Stimulated activated CD4-positive, alpha-beta T cell treated with anti-CD3 and anti-CD28 coated beads, Interleukin-4, amount 100 ng/mL, for 4 hours (primary cell): Measurements from ENCODE around the gene NRCAM.

Experiments
- DNase-seq, 2 experiments: peaks; one replicate each; pipeline ENCODE4 v3.0.0-alpha.2; 2020

The NRCAM gene

DNA sequence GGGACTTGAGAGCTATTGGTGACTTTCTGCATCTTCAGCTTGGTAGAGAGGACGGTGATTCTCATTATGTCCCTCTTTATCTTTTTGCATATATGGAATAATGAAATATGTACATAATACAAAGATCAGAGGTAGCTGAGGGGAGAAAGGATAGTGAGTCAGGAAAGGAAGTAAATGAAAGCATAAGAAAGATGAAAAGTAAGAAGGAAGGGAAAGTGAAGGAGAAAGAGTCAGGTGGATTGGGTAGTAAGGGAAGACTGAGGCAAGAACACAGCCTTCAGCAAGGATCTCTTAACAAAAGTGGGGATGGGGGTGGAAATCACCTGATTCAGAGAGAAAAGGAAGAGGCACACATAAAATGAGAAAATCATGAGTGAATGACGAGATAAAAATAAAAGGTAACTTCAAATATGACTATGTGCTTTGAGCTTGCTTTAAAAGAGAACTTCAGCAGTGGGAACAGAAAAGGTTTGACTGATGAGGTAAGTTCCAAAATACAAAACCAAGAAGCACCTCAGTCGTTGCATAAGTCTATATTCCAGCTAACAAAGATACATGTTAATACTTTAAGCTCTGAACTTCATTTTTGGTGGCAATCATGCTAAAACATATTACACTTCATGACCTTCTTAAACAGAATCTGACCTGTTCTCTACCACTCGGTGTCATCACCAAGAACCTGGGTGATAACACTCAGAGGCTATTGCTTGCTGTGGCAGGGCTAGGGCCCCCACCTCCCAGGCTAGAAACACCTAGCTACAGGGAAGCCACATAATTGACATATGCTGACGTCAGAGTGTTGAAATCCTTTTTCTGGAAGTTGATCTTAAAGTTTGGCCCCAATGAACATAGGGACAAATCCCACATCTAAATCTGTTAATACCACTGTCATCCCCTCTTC is 32.9 kb downstream of the NRCAM start:
- no peak for DNase-seq

- no peak for DNase-seq
Measured at GRCh38 chr7:108421720-108422331, 34.4 kb downstream of the NRCAM start.

- no peak for DNase-seq
Measured at GRCh38 chr7:108419961-108420908, 36.0 kb downstream of the NRCAM start.

GRCh38 chr7:108418946-108419345 is 37.3 kb downstream of the NRCAM start:
- DNase-seq = no peak

DNA sequence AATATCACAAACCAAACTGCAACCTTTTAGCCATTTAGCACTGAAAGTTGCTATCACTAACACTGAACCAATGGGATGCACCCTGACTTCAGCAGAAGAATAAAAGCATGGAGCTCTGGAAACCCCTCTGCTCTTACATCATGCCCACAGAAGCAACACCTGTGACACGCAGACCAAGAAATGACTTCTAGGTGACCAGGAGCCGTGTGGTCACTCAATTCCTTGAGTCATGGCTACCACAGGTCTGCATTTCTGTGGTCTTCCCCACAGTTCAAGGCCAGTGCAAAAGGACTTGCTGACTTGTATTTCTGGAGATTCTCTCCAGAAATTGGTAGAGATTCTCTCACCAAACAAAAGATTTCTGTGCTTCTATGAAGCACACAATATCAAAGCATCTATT is 38.3 kb downstream of the NRCAM start:
- no peak for DNase-seq

GRCh38 chr7:108417144-108417543 is 39.1 kb downstream of the NRCAM start:
- DNase-seq = no peak

DNA sequence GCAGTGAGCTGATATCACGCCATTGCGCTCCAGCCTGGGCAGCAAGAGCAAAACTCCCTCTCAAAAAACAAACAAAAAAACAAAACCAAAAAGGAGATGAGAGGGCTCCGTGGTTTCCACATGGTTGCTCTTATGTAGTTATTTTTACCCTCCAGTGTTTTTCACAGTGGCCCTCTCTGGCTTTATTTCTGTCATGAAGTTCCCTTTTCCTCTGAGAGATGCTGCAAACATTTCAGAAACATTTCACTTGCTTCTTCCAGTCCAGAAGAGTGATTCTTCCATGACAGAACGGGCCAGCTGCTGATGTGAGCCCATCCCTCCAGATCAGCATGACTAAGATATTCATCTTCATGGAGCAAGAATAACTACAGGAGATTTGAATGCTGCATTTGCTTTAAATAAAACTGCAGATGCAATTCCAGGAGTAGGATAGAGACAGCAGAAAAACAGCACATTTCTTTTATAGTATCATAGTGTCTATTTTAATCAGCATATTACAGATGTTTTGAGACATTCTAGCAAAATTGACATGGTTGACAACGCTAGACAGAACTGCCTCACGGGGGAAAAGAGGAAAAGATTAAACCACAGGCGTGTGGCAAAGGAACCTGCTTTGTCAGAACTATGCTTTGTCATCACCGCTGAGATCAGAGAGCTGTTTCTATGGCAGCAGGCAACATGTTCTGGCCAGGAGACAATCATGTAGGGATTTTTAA is 40.3 kb downstream of the NRCAM start:
- peak in 1 of 2 experiments; percentile 4 for DNase-seq

GRCh38 chr7:108415084-108415483 is 41.2 kb downstream of the NRCAM start:
- DNase-seq = no peak

- DNase-seq = no peak
Measured at GRCh38 chr7:108413782-108414492, 42.3 kb downstream of the NRCAM start.

GRCh38 chr7:108413337-108413736 is 42.9 kb downstream of the NRCAM start:
- DNase-seq = no peak

DNA sequence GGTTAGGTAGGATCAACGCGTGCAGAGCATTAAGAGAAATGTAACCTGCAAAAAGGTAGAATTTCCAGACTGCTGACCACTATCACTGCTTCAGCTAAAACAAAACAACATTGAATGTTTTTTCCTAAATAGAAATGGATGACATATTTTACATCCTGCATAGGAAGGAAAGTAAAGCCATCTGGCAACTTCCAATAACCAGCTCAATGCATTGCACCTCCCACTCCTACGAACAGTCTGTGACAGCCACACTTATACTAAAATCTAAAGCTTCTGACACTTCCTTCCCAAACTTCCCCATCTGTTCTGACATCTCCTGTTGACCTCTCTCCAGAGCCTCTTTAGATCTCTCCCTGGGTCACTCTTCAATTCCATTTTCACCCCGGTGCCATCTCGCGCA is 47.1 kb downstream of the NRCAM start:
- DNase-seq = no peak

DNA sequence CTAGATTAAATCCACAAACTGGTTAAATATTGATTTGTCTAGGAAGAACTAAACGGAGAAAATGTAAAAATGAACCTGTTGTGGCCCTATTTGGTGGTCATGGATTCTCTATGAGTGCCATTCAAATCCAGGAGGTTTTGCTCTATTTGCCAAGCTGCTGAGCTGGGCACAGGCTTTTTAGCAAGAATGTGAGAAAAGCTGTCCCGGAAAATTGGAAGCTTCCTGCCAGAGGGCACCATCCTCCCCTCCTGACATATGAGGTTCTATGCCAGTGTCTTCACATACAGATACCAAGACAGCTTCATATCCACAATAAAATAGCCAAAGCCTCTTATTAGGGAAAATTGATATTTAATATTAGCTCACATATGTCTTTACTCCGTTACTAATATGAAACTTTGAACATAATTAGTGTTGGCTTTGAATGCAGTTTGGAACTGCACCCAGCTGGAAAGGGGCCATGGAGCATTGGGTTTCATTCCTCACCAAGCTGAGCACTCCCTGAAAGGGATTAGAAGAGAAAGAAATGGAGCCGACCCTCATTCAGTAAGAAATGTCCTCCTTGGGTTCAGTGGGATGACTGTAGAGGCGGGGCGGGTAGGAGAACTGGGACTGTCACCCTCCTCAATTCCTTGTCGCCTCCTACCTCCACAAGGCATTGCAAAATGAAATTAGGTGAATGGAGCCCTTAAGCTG is 47.8 kb downstream of the NRCAM start:
- no peak for DNase-seq

DNA sequence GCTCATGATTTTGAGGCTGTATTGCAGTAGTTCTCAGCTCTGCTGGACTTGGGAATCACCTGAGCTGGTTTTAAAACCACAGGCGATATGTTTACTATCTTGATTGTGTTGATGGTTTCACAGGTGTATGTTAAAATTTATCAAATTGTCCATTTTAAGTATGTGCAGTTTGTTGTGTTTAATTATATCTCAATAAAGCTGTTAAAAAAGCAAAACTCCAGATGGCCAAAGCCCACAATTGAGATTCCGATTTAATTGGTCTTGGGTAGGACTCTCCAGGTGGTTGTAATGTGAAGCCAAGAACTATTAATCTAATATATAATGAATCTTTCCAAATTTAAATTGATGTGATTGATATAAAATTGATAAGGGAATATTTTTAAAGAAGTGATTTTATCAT is 48.6 kb downstream of the NRCAM start:
- DNase-seq = no peak

DNA sequence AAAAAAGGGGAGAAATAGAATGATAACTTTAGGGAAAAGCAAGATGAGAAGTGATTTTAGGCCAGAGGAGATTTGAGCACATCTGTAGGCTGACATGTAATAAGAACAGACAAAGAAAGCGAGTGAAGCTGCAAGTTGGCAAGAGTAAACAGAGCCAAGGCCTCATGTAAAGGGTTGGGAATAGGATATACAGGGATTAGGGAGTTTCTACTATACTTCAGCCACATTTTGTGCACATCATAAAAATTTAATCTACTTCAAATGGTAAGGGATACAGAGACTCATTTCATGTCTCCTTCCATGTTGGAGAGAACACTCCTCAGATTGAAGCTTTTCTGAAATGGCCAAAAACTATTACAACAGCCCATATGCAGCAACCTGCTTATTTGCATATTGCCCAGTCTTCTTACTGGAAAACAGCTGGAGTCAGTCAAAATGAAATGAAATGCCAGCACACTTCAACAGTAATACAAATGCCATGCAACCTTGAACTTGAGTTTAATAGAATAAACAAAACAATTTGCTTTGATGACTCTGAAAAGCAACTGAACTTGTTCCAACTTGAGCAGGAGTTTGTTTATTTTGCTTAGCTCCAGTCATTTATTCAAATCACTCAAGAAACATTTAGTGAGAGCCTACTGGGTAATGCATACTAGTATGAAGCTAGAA is 49.9 kb downstream of the NRCAM start:
- DNase-seq = no peak

DNA sequence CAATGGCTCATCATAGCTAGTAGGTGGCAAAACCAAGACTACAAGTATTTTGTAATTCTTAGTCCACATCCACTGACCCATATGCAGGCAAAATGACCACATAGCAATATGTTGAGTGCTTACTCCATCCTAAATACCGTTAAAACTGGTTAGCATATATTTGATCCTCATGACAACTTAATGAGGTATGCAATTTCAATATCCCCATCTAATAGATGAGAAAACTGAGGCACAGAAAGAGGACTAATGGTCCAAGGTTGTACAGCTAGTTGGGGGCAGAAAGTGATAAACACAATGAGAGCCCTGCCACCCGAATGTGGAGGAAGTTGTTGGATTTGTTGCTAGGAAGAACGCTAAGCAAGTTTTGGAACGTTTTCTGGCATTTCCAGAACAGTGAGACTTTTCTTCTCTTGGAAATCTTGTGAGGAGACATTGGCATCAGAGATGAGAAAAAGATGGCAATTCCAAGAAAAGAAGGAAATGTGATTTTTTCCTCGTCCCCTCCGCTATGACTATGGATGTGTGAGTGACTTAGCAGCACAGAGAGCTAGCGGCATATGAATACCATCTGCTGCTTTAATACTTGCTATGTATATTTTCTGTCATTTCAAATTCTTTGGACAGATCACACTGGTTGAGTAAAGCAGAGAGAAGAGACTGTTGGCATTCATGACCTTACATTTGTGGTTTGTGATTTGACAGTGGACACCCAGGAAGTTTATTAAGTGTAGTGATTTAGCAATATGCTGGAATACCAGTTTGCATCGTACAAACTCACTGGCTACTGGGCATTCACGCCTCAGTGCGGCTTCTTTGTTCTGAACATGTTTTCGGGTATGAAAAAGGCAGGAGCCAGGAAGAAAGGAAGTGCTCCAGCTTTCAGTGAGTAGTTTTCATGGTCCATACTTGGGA is 51.5 kb downstream of the NRCAM start:
- DNase-seq = no peak

DNA sequence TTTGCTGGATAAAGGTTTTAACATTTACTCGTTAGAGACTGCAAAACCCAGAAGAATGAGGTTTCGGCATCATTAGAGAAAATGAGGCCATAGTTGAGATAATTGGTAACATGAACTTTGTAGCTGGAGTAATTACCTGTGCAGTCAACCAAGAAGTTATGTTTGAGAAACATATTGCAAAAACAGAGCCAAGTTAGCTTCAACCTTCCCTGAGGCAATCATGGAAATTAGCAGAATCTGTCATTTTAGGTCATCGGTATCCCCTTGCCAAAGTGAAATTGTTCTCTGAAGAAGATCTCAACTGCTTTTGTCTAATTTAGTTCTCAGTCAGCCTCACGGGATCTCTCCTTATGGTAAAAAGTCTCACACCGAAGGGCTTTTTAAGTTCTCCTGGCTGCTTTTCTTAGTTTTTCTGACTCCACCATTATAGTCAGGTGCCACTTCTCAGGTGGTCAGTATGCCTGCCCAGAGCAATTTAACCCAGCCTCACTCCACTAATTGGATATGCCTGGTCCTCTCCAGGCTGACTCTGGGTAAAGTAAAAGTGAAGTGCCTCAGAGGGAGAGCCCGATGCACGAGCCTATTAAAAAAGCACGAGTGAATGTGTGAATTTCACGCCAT is 52.5 kb downstream of the NRCAM start:
- DNase-seq = no peak

DNA sequence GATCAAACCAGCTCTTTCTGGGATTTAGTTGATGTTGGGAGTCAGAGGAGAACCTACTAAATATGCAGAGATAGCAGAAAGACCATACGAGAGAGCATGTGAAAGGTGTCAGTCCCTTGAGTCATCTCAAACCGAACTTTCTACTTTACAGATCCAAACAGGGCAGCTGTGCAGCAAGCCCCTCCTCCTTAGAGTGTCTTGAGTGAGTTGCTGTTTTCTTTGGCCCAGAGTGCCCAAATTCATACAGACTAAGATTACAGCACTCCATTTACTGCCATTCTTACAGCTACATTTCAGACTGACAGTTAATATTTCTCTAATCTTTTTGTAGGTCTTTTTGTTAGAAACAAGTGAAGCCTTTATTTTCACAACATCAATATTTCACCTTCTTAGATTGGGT is 53.4 kb downstream of the NRCAM start:
- no peak for DNase-seq

GRCh38 chr7:108396080-108396479 is 60.2 kb downstream of the NRCAM start:
- DNase-seq = no peak

GRCh38 chr7:108395426-108395825 is 60.8 kb downstream of the NRCAM start:
- no peak for DNase-seq
